ENCODE measurements around the gene TSPAN18.
A peak's percentile ranks its signal among the peaks of the same experiment; 100 is the strongest.

TSPAN18 gene

DNA sequence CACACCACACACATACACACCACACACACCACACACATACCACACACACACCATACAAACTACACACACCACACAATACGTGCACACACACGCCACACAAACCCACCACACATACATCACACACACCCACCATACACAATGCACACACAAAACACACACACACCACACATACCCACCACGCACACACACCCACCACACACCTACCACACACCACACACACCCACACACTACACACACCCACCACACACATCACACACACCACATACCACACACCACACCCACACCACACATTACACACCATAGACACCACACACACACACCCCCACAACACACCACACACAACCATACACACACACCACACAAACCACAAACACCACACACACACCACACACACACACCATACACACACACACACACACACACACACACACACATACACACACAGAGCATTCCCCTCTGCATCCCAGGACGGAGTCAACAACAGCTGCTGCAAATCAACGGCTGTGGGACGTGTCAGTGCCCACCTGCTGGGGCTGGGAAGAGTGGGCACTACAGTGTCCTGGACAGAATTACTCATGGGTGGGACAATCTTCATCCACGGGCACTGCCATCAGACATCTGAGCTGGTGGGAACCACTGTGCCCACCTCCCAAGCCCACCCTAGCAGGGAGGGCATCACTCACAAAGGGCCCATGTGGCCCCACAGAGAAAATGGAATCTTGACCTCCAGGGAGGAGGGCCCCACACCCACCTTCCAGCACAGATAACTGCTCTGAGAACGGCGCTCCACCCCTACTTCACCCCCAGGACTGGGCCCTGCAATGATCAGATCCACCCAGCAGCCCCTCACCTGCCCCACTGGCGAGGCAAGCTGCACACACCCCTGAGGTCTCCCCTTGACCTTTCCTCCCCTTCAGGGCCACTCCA is 215.5 kb downstream of the TSPAN18 start:
- no peak for DNase-seq (ENCODE audit: low spot score)

DNA sequence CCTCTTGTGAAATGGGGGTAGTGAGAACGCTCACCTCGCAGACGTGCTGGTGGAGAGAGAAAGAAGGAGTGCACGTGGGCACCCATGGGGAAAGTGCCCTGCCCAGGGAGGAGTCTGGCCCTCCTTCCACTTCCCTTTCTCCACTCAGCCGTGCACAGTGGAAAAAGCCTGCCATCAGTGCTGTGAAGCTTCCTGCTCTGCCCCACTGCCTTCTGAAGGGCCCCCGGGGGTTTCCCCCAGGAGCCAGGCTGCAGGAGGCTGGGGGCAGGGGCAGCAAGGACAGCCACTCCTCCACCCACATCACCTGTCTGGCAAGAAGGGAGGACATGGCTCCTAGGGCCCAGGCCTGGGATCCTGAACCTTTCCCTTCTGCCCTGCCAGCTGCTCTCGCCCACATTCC is 216.4 kb downstream of the TSPAN18 start:
- no peak for DNase-seq (ENCODE audit: low spot score)

DNA sequence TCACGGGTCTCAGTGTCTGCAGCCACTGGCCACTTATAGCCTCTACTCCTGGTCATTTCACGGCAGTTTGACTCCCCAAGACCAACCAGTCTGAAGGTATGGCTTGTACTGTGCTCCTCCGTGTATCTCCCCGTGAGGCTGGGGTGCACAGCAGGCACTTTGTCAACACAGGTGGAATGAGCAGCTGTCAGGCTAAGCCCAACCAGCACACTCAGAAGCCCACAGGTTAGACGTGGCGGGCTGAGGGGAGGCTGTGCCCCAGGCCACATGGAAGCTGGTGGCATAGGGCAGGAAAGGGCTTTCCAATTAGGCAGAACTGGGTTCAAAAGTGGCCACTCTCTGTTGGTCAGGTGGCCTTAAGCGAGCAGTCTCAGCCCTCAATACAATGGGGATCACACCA is 216.9 kb downstream of the TSPAN18 start:
- DNase-seq (ENCODE audit: low spot score): no peak

- no peak for DNase-seq (ENCODE audit: low spot score)
Observed at GRCh38 chr11:44944181-44944852, 217.6 kb downstream of the TSPAN18 start.

DNA sequence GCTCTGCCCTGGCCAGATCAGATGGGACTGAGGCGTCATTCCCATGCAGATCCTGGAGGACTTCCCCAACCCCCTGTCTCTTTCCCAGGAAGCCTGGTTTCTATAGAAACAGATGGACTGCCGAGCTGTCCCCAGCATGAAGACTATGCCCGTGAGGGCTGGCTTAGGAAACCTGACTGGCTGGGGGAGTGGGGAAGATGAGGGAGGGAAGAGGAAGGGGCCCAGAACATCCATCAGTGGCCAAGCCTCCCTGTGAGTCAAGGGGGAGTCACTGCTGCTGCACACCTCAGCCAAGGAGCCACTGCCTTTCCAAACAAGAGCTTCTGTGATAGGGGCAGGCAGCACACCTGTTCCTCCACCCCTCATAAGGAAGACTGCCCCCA is 218.1 kb downstream of the TSPAN18 start:
- no peak for DNase-seq (ENCODE audit: low spot score)

- no peak for DNase-seq (ENCODE audit: low spot score)
Observed at GRCh38 chr11:44945666-44946065, 218.9 kb downstream of the TSPAN18 start.

GRCh38 chr11:44946263-44946662 is 219.5 kb downstream of the TSPAN18 start:
- no peak for DNase-seq (ENCODE audit: low spot score)

GRCh38 chr11:44947114-44947513 is 220.4 kb downstream of the TSPAN18 start:
- no peak for DNase-seq (ENCODE audit: low spot score)

DNA sequence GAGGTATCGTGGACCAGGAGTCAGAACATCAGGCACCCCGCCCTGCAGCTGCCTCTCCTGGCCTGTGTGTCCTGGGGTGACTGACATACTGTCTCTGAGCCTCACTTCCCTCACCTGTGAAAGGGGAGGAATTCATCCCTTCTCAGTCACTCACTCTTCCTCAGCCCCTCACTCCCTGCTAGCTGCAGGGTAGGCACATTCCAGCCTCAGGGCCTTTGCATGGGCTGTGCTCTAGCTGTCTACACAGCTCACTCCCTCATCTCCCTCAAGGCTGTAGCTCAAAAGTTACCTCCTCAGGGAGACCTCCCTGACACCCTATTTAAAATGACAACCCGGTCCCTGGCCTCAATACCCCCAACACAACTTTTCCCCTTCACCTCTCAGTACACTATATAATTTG is 221.4 kb downstream of the TSPAN18 start:
- DNase-seq (ENCODE audit: low spot score): no peak

DNA sequence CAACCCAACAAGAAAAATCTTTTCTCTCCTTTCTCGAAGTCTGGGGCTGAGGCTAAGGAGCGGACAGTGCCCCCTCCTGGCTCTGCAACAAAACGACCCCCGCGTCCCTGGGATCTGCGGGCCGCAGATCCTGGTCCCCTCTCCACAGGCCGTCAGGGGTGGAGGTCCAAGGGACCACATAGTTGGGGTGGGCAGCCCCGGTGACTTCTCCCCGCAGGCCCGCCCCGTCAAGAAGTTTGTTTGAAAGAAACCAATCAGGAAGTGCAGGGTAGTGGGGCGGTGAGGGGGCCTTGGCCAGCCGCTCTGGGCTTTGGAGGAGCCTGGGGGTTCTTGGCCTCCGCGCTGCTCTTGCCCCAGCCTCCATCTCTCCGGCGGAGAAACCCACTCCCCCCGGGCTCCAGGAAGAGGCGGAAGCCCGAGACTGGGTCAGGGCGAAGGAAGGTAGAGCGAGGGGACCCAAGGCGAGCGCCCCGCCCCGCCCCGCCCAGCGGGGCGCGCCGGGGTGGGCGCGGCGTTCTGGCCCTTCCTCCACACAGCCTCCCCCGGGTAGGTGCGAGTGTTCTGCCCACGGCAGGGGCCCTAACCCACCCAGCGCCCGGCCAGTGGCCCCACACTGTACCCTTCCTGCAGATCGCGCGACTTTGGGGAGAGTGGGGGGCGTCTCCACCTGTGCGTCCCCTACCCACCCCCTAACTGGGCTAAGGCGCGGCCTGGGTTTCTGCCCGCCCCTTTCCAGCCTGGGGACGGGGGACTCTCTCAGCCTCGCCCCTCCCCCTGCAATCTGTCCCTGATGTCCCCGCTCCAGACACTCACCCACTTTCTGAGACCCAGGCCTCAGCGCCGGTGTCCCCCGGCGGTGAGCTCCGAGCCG is 222.6 kb downstream of the TSPAN18 start:
- DNase-seq (ENCODE audit: low spot score): no peak

GRCh38 chr11:44950031-44950624 is 223.4 kb downstream of the TSPAN18 start:
- DNase-seq (ENCODE audit: low spot score): no peak

DNA sequence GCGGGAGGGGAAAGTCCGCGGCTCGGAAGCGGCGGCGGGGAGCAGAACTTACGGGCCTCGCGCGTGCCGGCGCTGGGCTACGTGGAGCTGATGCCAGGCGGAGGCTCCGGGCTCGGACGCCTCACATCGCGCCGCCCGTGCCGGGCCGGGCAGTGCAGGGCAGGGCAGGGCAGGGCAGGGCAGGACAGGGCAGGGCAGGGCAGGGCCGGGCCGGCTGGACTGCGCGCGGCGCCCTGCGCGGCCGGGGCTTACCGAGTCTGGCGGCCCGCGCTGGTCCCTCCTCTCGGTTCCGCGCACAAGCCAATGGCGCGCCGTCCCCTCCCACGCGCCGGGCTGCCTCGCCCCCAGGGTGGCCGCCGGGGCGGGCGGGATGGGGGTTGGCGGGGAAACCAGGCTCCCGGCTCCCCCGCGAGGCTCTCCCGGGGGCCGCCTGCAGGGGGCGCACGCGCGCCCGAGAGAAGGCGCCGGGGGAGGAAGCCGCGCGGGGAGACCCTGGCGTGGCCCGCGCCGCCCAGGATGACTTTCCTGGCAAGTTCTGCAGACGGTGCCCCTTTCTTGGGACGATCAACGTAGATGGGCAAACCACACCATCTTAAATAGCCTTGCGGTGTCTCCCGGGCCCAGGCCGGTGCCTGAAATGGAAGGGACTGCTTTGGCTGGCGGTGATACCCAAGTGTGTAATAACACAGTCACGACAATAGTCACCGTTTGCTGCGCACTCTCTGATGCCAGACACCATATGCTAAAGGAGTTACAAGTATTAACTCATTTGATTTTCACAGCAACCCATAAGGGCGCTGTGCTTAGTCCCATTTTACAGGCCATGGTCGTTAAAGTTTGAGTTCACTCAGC is 224.1 kb downstream of the TSPAN18 start, which contains the start of gene TP53I11:
TSS of gene TP53I11 (minus strand) at position 259 of the 852 bp plus-strand sequence. CDS start 12,548 bp downstream, outside the sequence.
- DNase-seq (ENCODE audit: low spot score): peak; percentile 41

DNA sequence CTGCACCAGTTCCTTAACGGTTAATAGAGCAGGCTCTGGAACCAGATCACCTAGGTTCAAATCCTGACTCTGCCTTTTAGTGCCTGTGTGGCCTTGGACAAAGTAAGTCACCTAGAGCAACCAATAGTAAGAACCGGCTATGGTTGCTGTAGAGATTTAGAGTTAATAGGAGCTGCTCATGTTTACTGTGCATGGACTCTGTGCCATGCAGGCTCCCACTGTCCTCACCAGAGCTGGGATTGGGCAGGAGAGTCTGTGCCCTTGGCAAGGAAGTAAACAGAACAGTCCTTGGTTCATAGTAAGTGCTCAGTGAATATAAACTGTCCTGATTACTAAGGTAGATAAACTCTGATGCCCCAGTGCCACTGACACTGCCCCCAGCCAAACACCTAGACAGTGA is 225.3 kb downstream of the TSPAN18 start:
- DNase-seq (ENCODE audit: low spot score): no peak

GRCh38 chr11:44952500-44953260 is 225.9 kb downstream of the TSPAN18 start:
- no peak for DNase-seq (ENCODE audit: low spot score)

GRCh38 chr11:44954051-44954906 is 227.5 kb downstream of the TSPAN18 start:
- DNase-seq (ENCODE audit: low spot score): no peak

DNA sequence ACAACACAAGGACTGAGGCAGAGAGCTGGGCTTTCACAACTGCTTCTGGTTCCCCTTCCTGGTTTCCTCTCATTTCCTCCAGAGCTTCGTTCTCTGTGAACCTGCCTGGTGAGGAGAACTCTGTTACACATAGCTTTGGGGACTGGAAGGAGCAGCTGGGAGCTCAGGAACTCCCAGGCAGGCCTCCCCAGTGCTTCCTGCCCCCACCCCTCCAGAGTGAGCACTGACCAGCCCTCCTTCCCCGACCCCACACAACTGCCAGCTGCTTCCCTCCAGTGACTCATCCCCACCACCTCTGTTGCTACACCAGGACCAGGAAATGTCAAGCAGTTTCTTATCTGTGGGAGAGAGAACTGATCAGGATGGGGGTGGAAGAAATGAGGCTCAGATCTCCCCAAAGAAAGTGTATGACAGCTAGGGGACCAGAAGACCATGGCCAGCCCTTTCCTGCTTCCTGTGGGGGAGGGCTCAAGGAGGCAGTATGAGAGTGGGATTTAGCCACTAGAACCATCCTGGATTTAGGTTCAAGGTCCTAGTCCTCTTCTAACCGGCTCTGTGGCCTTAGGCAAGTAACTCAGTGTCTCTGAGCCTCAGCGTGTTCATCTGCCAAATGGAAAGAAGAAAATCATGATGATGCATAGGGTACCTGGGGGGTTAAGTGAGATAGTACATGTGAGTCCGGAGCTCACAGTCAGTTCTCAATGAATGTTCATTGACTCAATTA is 228.4 kb downstream of the TSPAN18 start:
- no peak for DNase-seq (ENCODE audit: low spot score)

GRCh38 chr11:44957040-44957515 is 230.3 kb downstream of the TSPAN18 start:
- no peak for DNase-seq (ENCODE audit: low spot score)
